HL-60 (cell line): ENCODE data around the gene TRNT1.

ENCODE experiments used
- DNase-seq, 2 experiments: peaks; one replicate each; pipeline ENCODE4 v3.0.0-alpha.2; 2010 to 2020; ENCODE audit warnings: low read depth in 1 of 2, low spot score in 1 of 2
- H3K27ac ChIP-seq: fragments of 250-450 bp; sonication (Bioruptor Pico); replicated peaks from 2 replicates; pipeline ENCODE4 v1.5.1; 2020; ENCODE audit warnings: mild to moderate bottlenecking, moderate library complexity
- H3K27me3 ChIP-seq: fragments of 250-450 bp; sonication (Bioruptor Pico); 2 replicates; pipeline ENCODE4 v1.5.1; 2021; ENCODE audit warnings: mild to moderate bottlenecking, moderate library complexity; ENCODE audit not compliant: insufficient read depth, poor library complexity, severe bottlenecking
- H3K4me3 ChIP-seq: replicated peaks from 2 replicates; pipeline ENCODE4 v1.5.1; 2011; ENCODE audit warnings: mild to moderate bottlenecking, control low read depth, low read length; ENCODE audit not compliant: insufficient read depth
- GABPA ChIP-seq: IDR thresholded peaks from 2 replicates; pipeline ENCODE4 v1.6.1; 2012; ENCODE audit warnings: low read depth
- POLR2AphosphoS5 ChIP-seq: IDR thresholded peaks from 2 replicates; pipeline ENCODE4 v1.6.1; 2012; ENCODE audit warnings: low read depth
- SPI1 ChIP-seq: IDR thresholded peaks from 2 replicates; pipeline ENCODE4 v1.6.1; 2012; ENCODE audit warnings: low read depth, mild to moderate bottlenecking, borderline replicate concordance
- TF ChIP-seq, protein P1 (sequence below): IDR thresholded peaks from one replicate; pipeline ENCODE4 v1.5.1; 2011; ENCODE audit warnings: low read length, control low read depth, inconsistent platforms; ENCODE audit not compliant: insufficient read depth
- TF ChIP-seq, protein P2 (sequence below): IDR thresholded peaks from 2 replicates; pipeline ENCODE4 v1.6.1; 2012; ENCODE audit warnings: low read depth; ENCODE audit not compliant: insufficient replicate concordance

Gene TRNT1

DNA sequence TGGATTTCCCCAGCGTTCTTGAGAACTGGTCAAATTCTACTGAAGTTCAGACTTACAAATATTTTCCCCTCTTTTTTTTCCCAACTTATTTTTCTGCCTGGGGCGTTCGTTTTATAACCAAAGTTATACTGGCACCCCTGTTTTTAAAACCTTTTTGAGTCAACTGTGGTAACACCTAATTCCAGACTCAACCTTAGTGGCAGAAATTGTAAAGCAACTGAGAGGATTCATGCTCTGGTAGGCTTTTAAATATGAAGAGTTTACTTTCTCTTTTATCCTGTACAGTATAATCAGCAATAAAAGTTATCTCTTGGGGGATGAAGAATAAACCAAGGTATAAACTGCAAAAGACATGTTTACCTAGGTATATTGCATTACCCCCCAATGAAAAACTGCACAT lies 18.9 kb upstream of the TRNT1 start:
- Histone ChIP-seq H3K27ac (no peak overlapping the region), H3K4me3 (no peak overlapping the region), H3K27me3 (no peaks in the 10 kb centered on the region)
- no peak for DNase-seq
- TF ChIP-seq, protein P1, sequence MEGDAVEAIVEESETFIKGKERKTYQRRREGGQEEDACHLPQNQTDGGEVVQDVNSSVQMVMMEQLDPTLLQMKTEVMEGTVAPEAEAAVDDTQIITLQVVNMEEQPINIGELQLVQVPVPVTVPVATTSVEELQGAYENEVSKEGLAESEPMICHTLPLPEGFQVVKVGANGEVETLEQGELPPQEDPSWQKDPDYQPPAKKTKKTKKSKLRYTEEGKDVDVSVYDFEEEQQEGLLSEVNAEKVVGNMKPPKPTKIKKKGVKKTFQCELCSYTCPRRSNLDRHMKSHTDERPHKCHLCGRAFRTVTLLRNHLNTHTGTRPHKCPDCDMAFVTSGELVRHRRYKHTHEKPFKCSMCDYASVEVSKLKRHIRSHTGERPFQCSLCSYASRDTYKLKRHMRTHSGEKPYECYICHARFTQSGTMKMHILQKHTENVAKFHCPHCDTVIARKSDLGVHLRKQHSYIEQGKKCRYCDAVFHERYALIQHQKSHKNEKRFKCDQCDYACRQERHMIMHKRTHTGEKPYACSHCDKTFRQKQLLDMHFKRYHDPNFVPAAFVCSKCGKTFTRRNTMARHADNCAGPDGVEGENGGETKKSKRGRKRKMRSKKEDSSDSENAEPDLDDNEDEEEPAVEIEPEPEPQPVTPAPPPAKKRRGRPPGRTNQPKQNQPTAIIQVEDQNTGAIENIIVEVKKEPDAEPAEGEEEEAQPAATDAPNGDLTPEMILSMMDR: no peak
- TF ChIP-seq, protein P2, sequence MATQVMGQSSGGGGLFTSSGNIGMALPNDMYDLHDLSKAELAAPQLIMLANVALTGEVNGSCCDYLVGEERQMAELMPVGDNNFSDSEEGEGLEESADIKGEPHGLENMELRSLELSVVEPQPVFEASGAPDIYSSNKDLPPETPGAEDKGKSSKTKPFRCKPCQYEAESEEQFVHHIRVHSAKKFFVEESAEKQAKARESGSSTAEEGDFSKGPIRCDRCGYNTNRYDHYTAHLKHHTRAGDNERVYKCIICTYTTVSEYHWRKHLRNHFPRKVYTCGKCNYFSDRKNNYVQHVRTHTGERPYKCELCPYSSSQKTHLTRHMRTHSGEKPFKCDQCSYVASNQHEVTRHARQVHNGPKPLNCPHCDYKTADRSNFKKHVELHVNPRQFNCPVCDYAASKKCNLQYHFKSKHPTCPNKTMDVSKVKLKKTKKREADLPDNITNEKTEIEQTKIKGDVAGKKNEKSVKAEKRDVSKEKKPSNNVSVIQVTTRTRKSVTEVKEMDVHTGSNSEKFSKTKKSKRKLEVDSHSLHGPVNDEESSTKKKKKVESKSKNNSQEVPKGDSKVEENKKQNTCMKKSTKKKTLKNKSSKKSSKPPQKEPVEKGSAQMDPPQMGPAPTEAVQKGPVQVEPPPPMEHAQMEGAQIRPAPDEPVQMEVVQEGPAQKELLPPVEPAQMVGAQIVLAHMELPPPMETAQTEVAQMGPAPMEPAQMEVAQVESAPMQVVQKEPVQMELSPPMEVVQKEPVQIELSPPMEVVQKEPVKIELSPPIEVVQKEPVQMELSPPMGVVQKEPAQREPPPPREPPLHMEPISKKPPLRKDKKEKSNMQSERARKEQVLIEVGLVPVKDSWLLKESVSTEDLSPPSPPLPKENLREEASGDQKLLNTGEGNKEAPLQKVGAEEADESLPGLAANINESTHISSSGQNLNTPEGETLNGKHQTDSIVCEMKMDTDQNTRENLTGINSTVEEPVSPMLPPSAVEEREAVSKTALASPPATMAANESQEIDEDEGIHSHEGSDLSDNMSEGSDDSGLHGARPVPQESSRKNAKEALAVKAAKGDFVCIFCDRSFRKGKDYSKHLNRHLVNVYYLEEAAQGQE: no peak
- no peak for TF ChIP-seq POLR2AphosphoS5
- no peak for TF ChIP-seq SPI1
- no peak for TF ChIP-seq GABPA

- H3K27me3 ChIP-seq: no peaks in the 10 kb centered on the region
- peak in 1 of 2 experiments; percentile 8 for DNase-seq
- peak overlapping the region; percentile 57 for H3K27ac ChIP-seq
- H3K4me3 ChIP-seq: no peak overlapping the region
- TF ChIP-seq POLR2AphosphoS5 (no peak), SPI1 (no peak), GABPA (no peak)
- TF ChIP-seq, protein P2: no peak
- TF ChIP-seq, protein P1: no peak
Measured at GRCh38 chr3:3109407-3110298, 17.1 kb upstream of the TRNT1 start.

DNA sequence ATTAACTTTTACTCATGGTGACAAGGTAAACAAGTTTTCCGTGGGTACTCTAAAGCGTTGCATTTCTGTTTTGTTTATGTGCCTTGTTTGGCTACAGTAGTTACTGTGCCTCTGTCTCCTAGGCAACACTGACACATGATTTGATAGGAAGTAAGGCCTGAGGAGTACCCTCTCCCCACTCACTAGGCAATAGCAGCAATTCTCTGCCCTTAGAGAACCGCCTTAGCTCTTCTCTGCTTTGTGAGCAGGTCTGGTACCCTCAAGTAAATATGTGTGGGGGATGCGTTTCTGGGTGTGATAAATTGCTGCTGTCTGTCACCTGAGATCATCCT lies 16.5 kb upstream of the TRNT1 start, which contains the start of gene IL5RA:
IL5RA (minus strand) TSS at position 76 of the 332 bp plus-strand sequence. CDS start 5,390 bp downstream, outside the sequence.
- no peaks in the 10 kb centered on the region for H3K27me3 ChIP-seq
- peak in 1 of 2 experiments; percentile 28 for DNase-seq
- TF ChIP-seq, protein P2: no peak
- TF ChIP-seq GABPA (no peak), SPI1 (no peak), POLR2AphosphoS5 (no peak)
- TF ChIP-seq, protein P1: no peak
- H3K4me3 ChIP-seq: no peak within 1 kb of the TSS
- H3K27ac ChIP-seq: peak within 1 kb of the TSS; percentile 57
